Measurements from ENCODE around the gene ELP2. TPM values are rescaled to one million over a fixed set of nuclear protein-coding genes. Genes with fewer than 3 reads are reported as not detected.

ELP2 gene
- total RNA-seq, 1 experiment from 2014 or later: 167 TPM

- no peak overlapping the region for H3K4me2 ChIP-seq (ENCODE audit: low read depth, low read length, poor library complexity, severe bottlenecking)
- no peak for DNase-seq
Observed at GRCh38 chr18:36211612-36212065, 81.9 kb downstream of the ELP2 start.

GRCh38 chr18:36212301-36213171, 82.8 kb downstream of the ELP2 start:
- Histone ChIP-seq H3K9me2 (replicated peaks; ENCODE audit: insufficient read depth, low read length) (no peaks in the 10 kb centered on the region), H2AFZ (ENCODE audit: low read length) (no peak overlapping the region), H3K36me3 (ENCODE audit: insufficient read depth, low read length) (no peaks in the 10 kb centered on the region), H3K9me3 (ENCODE audit: low read length) (no peaks in the 10 kb centered on the region), H3K4me1 (ENCODE audit: low read length) (peaks cover 2% of the 10 kb centered on the region; the same call in 1 of the 2 replicates), H3K27me3 (ENCODE audit: low read length) (no peaks in the 10 kb centered on the region), H3K4me3 (ENCODE audit: low read length) (no peak overlapping the region), H3K27ac (ENCODE audit: low read length) (no peak overlapping the region), H3K9ac (ENCODE audit: low read length) (no peak overlapping the region), H3K79me2 (ENCODE audit: low read length) (no peaks in the 10 kb centered on the region), H4K20me1 (ENCODE audit: insufficient read depth, low read depth, low read length) (no peaks in the 10 kb centered on the region), H3K4me2 (ENCODE audit: low read depth, low read length, poor library complexity, severe bottlenecking) (no peak overlapping the region)
- DNase-seq: no peak

More at GRCh38 chr18:36211612-36212065, 81.9 kb downstream of the ELP2 start:
- Histone ChIP-seq H2AFZ (ENCODE audit: low read length) (no peak overlapping the region), H3K79me2 (ENCODE audit: low read length) (no peaks in the 10 kb centered on the region), H3K36me3 (ENCODE audit: insufficient read depth, low read length) (no peaks in the 10 kb centered on the region), H3K4me3 (ENCODE audit: low read length) (no peak overlapping the region), H3K9ac (ENCODE audit: low read length) (no peak overlapping the region), H4K20me1 (ENCODE audit: insufficient read depth, low read depth, low read length) (no peaks in the 10 kb centered on the region), H3K9me2 (replicated peaks; ENCODE audit: insufficient read depth, low read length) (no peaks in the 10 kb centered on the region), H3K9me3 (ENCODE audit: low read length) (no peaks in the 10 kb centered on the region), H3K4me1 (ENCODE audit: low read length) (peaks cover 10% of the 10 kb centered on the region), H3K27ac (ENCODE audit: low read length) (no peak overlapping the region), H3K27me3 (ENCODE audit: low read length) (no peaks in the 10 kb centered on the region)

GRCh38 chr18:36214811-36215210, 85.1 kb downstream of the ELP2 start:
- DNase-seq: no peak
- H3K4me2 ChIP-seq (ENCODE audit: low read depth, low read length, poor library complexity, severe bottlenecking): no peak overlapping the region

GRCh38 chr18:36215577-36215976, 85.9 kb downstream of the ELP2 start:
- H3K79me2 ChIP-seq (ENCODE audit: low read length): no peaks in the 10 kb centered on the region
- no peak overlapping the region for H3K9ac ChIP-seq (ENCODE audit: low read length)
- no peak for DNase-seq
- no peaks in the 10 kb centered on the region for H3K9me3 ChIP-seq (ENCODE audit: low read length)
- no peak overlapping the region for H3K27ac ChIP-seq (ENCODE audit: low read length)
- no peak overlapping the region for H2AFZ ChIP-seq (ENCODE audit: low read length)
- no peaks in the 10 kb centered on the region for H4K20me1 ChIP-seq (ENCODE audit: insufficient read depth, low read depth, low read length)
- no peak overlapping the region for H3K4me2 ChIP-seq (ENCODE audit: low read depth, low read length, poor library complexity, severe bottlenecking)
- H3K36me3 ChIP-seq (ENCODE audit: insufficient read depth, low read length): no peaks in the 10 kb centered on the region
- H3K27me3 ChIP-seq (ENCODE audit: low read length): no peaks in the 10 kb centered on the region
- H3K4me3 ChIP-seq (ENCODE audit: low read length): no peak overlapping the region
- H3K4me1 ChIP-seq (ENCODE audit: low read length): no peaks in the 10 kb centered on the region
- H3K9me2 ChIP-seq (replicated peaks; ENCODE audit: insufficient read depth, low read length): no peaks in the 10 kb centered on the region

More at GRCh38 chr18:36214811-36215210, 85.1 kb downstream of the ELP2 start:
- Histone ChIP-seq H3K36me3 (ENCODE audit: insufficient read depth, low read length) (no peaks in the 10 kb centered on the region), H4K20me1 (ENCODE audit: insufficient read depth, low read depth, low read length) (no peaks in the 10 kb centered on the region), H3K4me3 (ENCODE audit: low read length) (no peak overlapping the region), H3K4me1 (ENCODE audit: low read length) (no peaks in the 10 kb centered on the region), H3K9ac (ENCODE audit: low read length) (no peak overlapping the region), H3K27me3 (ENCODE audit: low read length) (no peaks in the 10 kb centered on the region), H3K9me2 (replicated peaks; ENCODE audit: insufficient read depth, low read length) (no peaks in the 10 kb centered on the region), H2AFZ (ENCODE audit: low read length) (no peak overlapping the region), H3K27ac (ENCODE audit: low read length) (no peak overlapping the region), H3K9me3 (ENCODE audit: low read length) (no peaks in the 10 kb centered on the region), H3K79me2 (ENCODE audit: low read length) (no peaks in the 10 kb centered on the region)

- Histone ChIP-seq H3K27me3 (ENCODE audit: low read length) (no peaks in the 10 kb centered on the region), H2AFZ (ENCODE audit: low read length) (no peak overlapping the region), H3K4me1 (ENCODE audit: low read length) (no peaks in the 10 kb centered on the region), H3K9me3 (ENCODE audit: low read length) (no peaks in the 10 kb centered on the region), H3K27ac (ENCODE audit: low read length) (no peak overlapping the region), H3K9ac (ENCODE audit: low read length) (no peak overlapping the region), H3K36me3 (ENCODE audit: insufficient read depth, low read length) (no peaks in the 10 kb centered on the region), H3K4me2 (ENCODE audit: low read depth, low read length, poor library complexity, severe bottlenecking) (no peak overlapping the region), H3K9me2 (replicated peaks; ENCODE audit: insufficient read depth, low read length) (no peaks in the 10 kb centered on the region), H4K20me1 (ENCODE audit: insufficient read depth, low read depth, low read length) (no peaks in the 10 kb centered on the region), H3K79me2 (ENCODE audit: low read length) (no peaks in the 10 kb centered on the region), H3K4me3 (ENCODE audit: low read length) (no peak overlapping the region)
- DNase-seq: no peak
Observed at GRCh38 chr18:36217348-36217747, 87.6 kb downstream of the ELP2 start.

- Histone ChIP-seq H3K36me3 (ENCODE audit: insufficient read depth, low read length) (0 out of 2 replicates have a peak, but pooled peaks cover 3% of the 10 kb centered on the region), H3K27me3 (ENCODE audit: low read length) (no peaks in the 10 kb centered on the region), H3K9me3 (ENCODE audit: low read length) (peaks cover 10% of the 10 kb centered on the region; the same call in 1 of the 2 replicates), H3K27ac (ENCODE audit: low read length) (no peak overlapping the region), H3K9ac (ENCODE audit: low read length) (no peak overlapping the region), H3K4me1 (ENCODE audit: low read length) (no peaks in the 10 kb centered on the region), H3K4me2 (ENCODE audit: low read depth, low read length, poor library complexity, severe bottlenecking) (no peak overlapping the region), H3K79me2 (ENCODE audit: low read length) (no peaks in the 10 kb centered on the region), H3K4me3 (ENCODE audit: low read length) (no peak overlapping the region), H3K9me2 (replicated peaks; ENCODE audit: insufficient read depth, low read length) (no peaks in the 10 kb centered on the region), H2AFZ (ENCODE audit: low read length) (no peak overlapping the region), H4K20me1 (ENCODE audit: insufficient read depth, low read depth, low read length) (no peaks in the 10 kb centered on the region)
- no peak for DNase-seq
Observed at GRCh38 chr18:36229188-36229587, 99.5 kb downstream of the ELP2 start.

Other genes with a start within 250 kb of the ELP2 start
- 85.5 and 102 TPM in 2 replicates for gene RPRD1A, start 62.3 kb upstream of the ELP2 start, total RNA-seq (2014; rRNA removed; shearing (Covaris generic); ENCODE audit: low replicate concordance)
- 72.6 and 114 TPM in 2 replicates for gene SLC39A6, start 559 bp upstream of the ELP2 start, total RNA-seq (2014; rRNA removed; shearing (Covaris generic); ENCODE audit: low replicate concordance)
- gene MOCOS, start 57.6 kb downstream of the ELP2 start, total RNA-seq (2014; rRNA removed; shearing (Covaris generic); ENCODE audit: low replicate concordance): not detected in 2 replicates
- gene FHOD3, start 167.8 kb downstream of the ELP2 start, total RNA-seq (2014; rRNA removed; shearing (Covaris generic); ENCODE audit: low replicate concordance): 23.4 and 26.6 TPM in 2 replicates

Data from Karpas-422 (cell line).